Upper lobe of right lung (tissue), 1 donor: ENCODE data around the gene FOXK2. TPM values are rescaled to one million over a fixed set of nuclear protein-coding genes. Genes with fewer than 3 reads are reported as not detected.

Experiments
- ATAC-seq: fragments of 200-7000 bp; cut with Tn5 transposase; one replicate; pipeline ENCODE4 v1.9.1; 2020; ENCODE audit warnings: mild to moderate bottlenecking, moderate library complexity
- DNase-seq: peaks from one replicate; pipeline ENCODE4 v3.0.0-alpha.2; 2020
- H3K27ac ChIP-seq: fragments of 200-600 bp; one replicate; pipeline ENCODE4 v1.8.0; 2022
- H3K27me3 ChIP-seq: fragments of 200-600 bp; one replicate; pipeline ENCODE4 v1.8.0; 2022; ENCODE audit warnings: mild to moderate bottlenecking
- H3K36me3 ChIP-seq: fragments of 200-600 bp; one replicate; pipeline ENCODE4 v1.8.0; 2022
- H3K4me1 ChIP-seq: fragments of 200-600 bp; one replicate; pipeline ENCODE4 v1.8.0; 2022
- H3K4me3 ChIP-seq: fragments of 200-600 bp; one replicate; pipeline ENCODE4 v1.8.0; 2022; ENCODE audit warnings: mild to moderate bottlenecking
- H3K9me3 ChIP-seq: fragments of 200-600 bp; one replicate; pipeline ENCODE4 v1.8.0; 2022
- CTCF ChIP-seq: fragments of 200-600 bp; IDR thresholded peaks from one replicate; pipeline ENCODE4 v1.8.0; 2022; ENCODE audit warnings: antibody characterized with exemption
- intact Hi-C: fragments of 100-400 bp; cut with DNase I; formaldehyde crosslinking; loops from one replicate; pipeline ENCODE4 v1.11.0; 2022
- total RNA-seq: library from RNA; stranded (reverse); fragmentation: NEBNext Ultra II Directional; extraction: Animal tissue kit (Norgen Biotek cat#: 25700); gene quantifications from one replicate; pipeline ENCODE4 v1.2.1, GENCODE V29; 2021
- donor health status: DM: no; HTN: yes; CAD: no; lungs with severe emphysema.

Gene FOXK2
- total RNA-seq, 1 donor from 2014 or later = 62.4 TPM

- H3K27ac ChIP-seq = no peak overlapping the region
- H3K9me3 ChIP-seq = no peaks in the 10 kb centered on the region
- peaks cover 4% of the 10 kb centered on the region for H3K4me1 ChIP-seq
- no peaks in the 10 kb centered on the region for H3K27me3 ChIP-seq
- peaks cover 19% of the 10 kb centered on the region for H3K36me3 ChIP-seq
- TF ChIP-seq CTCF = no peak
- ATAC-seq (no peak), DNase-seq (no peak)
- intact Hi-C loops = no loop called here
- no peak overlapping the region for H3K4me3 ChIP-seq
Measured at GRCh38 chr17:82491533-82491932, 28.0 kb upstream of the FOXK2 start.

GRCh38 chr17:82492643-82493225 is 26.8 kb upstream of the FOXK2 start:
- no peak for DNase-seq
- no peak for ATAC-seq
- Histone ChIP-seq H3K36me3 (peaks cover 9% of the 10 kb centered on the region), H3K4me1 (peaks cover 6% of the 10 kb centered on the region), H3K4me3 (no peak overlapping the region), H3K9me3 (no peaks in the 10 kb centered on the region), H3K27me3 (no peaks in the 10 kb centered on the region), H3K27ac (no peak overlapping the region)
- no peak for TF ChIP-seq CTCF
- intact Hi-C loops = no loop called here

GRCh38 chr17:82493226-82493781 is 26.2 kb upstream of the FOXK2 start:
- DNase-seq = no peak
- no peak for ATAC-seq
- no peak overlapping the region for H3K27ac ChIP-seq
- H3K9me3 ChIP-seq = no peaks in the 10 kb centered on the region
- intact Hi-C loops = no loop called here
- no peak overlapping the region for H3K4me3 ChIP-seq
- H3K27me3 ChIP-seq = no peaks in the 10 kb centered on the region
- TF ChIP-seq CTCF = no peak
- peaks cover 9% of the 10 kb centered on the region for H3K4me1 ChIP-seq
- peaks cover 3% of the 10 kb centered on the region for H3K36me3 ChIP-seq

- no peaks in the 10 kb centered on the region for H3K27me3 ChIP-seq
- peak; percentile 91 for DNase-seq
- H3K36me3 ChIP-seq = no peaks in the 10 kb centered on the region
- peaks cover 11% of the 10 kb centered on the region for H3K4me1 ChIP-seq
- H3K9me3 ChIP-seq = no peaks in the 10 kb centered on the region
- no peak overlapping the region for H3K4me3 ChIP-seq
- TF ChIP-seq CTCF = peak; percentile 87
- intact Hi-C loops = no loop called here
- H3K27ac ChIP-seq = no peak overlapping the region
- ATAC-seq = peak; percentile 79
Measured at GRCh38 chr17:82494236-82495055, 25.1 kb upstream of the FOXK2 start.

DNA sequence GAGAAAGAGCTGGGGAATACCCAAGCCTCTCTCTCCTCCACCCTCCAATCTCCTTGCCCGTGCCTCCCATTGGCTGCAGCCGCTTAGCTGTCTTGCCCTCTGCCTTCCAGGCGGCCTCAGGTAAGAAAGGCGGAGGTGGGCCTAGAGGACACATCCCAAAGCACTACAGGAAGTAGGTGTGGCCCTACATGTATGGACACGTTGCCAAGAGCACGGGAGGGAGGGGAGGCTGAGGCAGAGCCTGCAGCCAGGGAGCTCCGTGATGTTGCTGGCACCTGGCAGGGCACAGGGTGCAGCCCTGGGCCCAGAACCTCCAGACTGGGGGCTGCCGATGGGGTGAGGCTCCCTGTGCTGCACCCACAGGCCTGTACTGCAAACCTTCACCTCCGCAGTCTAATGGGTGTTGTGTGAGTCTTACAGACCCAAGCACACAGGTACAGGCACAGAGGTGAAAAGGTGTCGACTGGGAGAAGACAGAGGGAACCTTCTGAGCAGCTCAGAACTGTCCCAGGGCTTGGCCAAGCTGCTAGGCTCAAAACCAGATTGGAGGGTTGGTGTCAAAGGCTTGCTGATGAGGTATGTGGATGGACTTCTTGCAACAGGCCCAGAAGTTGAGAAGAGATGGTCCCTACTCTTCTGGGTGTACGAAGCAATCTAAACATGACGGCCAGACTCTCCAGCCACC is 23.5 kb upstream of the FOXK2 start:
- DNase-seq (no peak), ATAC-seq (no peak)
- intact Hi-C loops = no loop called here
- H3K27ac ChIP-seq = peak overlapping the region; percentile 17
- H3K4me1 ChIP-seq = peaks cover 11% of the 10 kb centered on the region
- H3K27me3 ChIP-seq = no peaks in the 10 kb centered on the region
- H3K9me3 ChIP-seq = no peaks in the 10 kb centered on the region
- no peaks in the 10 kb centered on the region for H3K36me3 ChIP-seq
- no peak overlapping the region for H3K4me3 ChIP-seq
- no peak for TF ChIP-seq CTCF
